Smooth muscle cell (in vitro differentiated cells): ENCODE data around the gene SNRPD3. TPM values are rescaled to one million over a fixed set of nuclear protein-coding genes. Genes with fewer than 3 reads are reported as not detected.
"Not testable (repeated sequence)": the region's sequence is repeated elsewhere in the genome, so short reads cannot be mapped to it uniquely, and the experiment has no call there.

Experiments used
- DNase-seq: peaks from one replicate; lab custom pipeline; 2025; ENCODE audit not compliant: unreplicated experiment; lab: John Stamatoyannopoulos, UW
- H2AFZ ChIP-seq: fragments of 200-600 bp; sonication (generic); 2 replicates; pipeline ENCODE4 v1.6.0; 2016; ENCODE audit warnings: antibody characterized with exemption, low read depth, mild to moderate bottlenecking
- H3F3A ChIP-seq: fragments of 200-600 bp; sonication (generic); 2 replicates; pipeline ENCODE4 v1.6.0; 2017; ENCODE audit warnings: antibody characterized with exemption, low read depth
- H3K27ac ChIP-seq: fragments of 200-600 bp; sonication (generic); 2 replicates; pipeline ENCODE4 v1.5.1; 2016; ENCODE audit warnings: low read depth, mild to moderate bottlenecking
- H3K27me3 ChIP-seq: fragments of 200-600 bp; sonication (generic); 2 replicates; pipeline ENCODE4 v1.6.1; 2016; ENCODE audit warnings: low read depth, mild to moderate bottlenecking
- H3K36me3 ChIP-seq: fragments of 200-600 bp; sonication (generic); 2 replicates; pipeline ENCODE4 v1.5.1; 2016; ENCODE audit warnings: low read depth
- H3K4me1 ChIP-seq: fragments of 200-600 bp; sonication (generic); 2 replicates; pipeline ENCODE4 v1.5.1; 2016; ENCODE audit warnings: low read depth
- H3K4me2 ChIP-seq: fragments of 200-600 bp; sonication (generic); 2 replicates; pipeline ENCODE4 v1.6.0; 2016; ENCODE audit warnings: mild to moderate bottlenecking
- H3K4me3 ChIP-seq: fragments of 200-600 bp; sonication (generic); 2 replicates; pipeline ENCODE4 v1.5.1; 2016; ENCODE audit warnings: mild to moderate bottlenecking
- H3K79me2 ChIP-seq: fragments of 200-600 bp; sonication (generic); 2 replicates; pipeline ENCODE4 v1.6.0; 2016; ENCODE audit warnings: low read depth, mild to moderate bottlenecking
- H3K9ac ChIP-seq: fragments of 200-600 bp; sonication (generic); 2 replicates; pipeline ENCODE4 v1.6.0; 2016; ENCODE audit warnings: low read depth
- H3K9me3 ChIP-seq: fragments of 200-600 bp; sonication (generic); replicated peaks from 2 replicates; pipeline ENCODE4 v1.5.1; 2016; ENCODE audit warnings: low read depth
- H4K20me1 ChIP-seq: fragments of 200-600 bp; sonication (generic); 2 replicates; pipeline ENCODE4 v1.6.0; 2016; ENCODE audit warnings: low read depth
- CTCF ChIP-seq: fragments of 200-600 bp; sonication (generic); IDR thresholded peaks from 2 replicates; pipeline ENCODE4 v1.5.1; 2017; ENCODE audit warnings: borderline replicate concordance, mild to moderate bottlenecking, antibody characterized with exemption; ENCODE audit not compliant: insufficient read depth, poor library complexity, severe bottlenecking
- WGBS: methylation state at CpG from one replicate; pipeline ENCODE4 v1.1.7; 2016; ENCODE audit warnings: low lambda C conversion rate; 5-methylcytosine and 5-hydroxymethylcytosine counted together
- polyA plus RNA-seq: library from polyadenylated mRNA; unstranded; fragments of >200 nt; fragmentation: Nextera tagmentation; extraction: Ambion mirVana; gene quantifications from 2 replicates; pipeline ENCODE4 v1.2.1, GENCODE V29; 2016
- total RNA-seq: library from RNA; depleted of rRNA; stranded (reverse); fragments of >200 nt; gene quantifications from 2 replicates; pipeline ENCODE4 v1.2.3, GENCODE V29; 2014

Gene SNRPD3
- total and polyA plus RNA-seq, 2 experiments from 2014 or later = 97.6 to 114 TPM

GRCh38 chr22:24595228-24595627, 39.4 kb downstream of the SNRPD3 start:
- no peak for DNase-seq
- WGBS = 91% methylated on average over 6 of the region's 6 CpGs
- Histone ChIP-seq H3F3A (no peaks in the 10 kb centered on the region), H3K36me3 (no peaks in the 10 kb centered on the region), H4K20me1 (no peaks in the 10 kb centered on the region), H3K4me3 (no peak overlapping the region), H3K27me3 (no peaks in the 10 kb centered on the region), H3K9me3 (no peaks in the 10 kb centered on the region), H3K9ac (no peak overlapping the region), H3K79me2 (no peaks in the 10 kb centered on the region), H3K4me2 (no peak overlapping the region), H3K27ac (no peak overlapping the region), H2AFZ (no peak overlapping the region), H3K4me1 (peaks cover 8% of the 10 kb centered on the region)
- TF ChIP-seq CTCF = no peak

- Histone ChIP-seq H3K9ac (no peak overlapping the region), H2AFZ (no peak overlapping the region), H3K4me2 (no peak overlapping the region), H3K27ac (no peak overlapping the region), H3K27me3 (no peaks in the 10 kb centered on the region), H3K79me2 (no peaks in the 10 kb centered on the region), H3K4me3 (no peak overlapping the region), H3F3A (no peaks in the 10 kb centered on the region), H3K9me3 (no peaks in the 10 kb centered on the region), H4K20me1 (no peaks in the 10 kb centered on the region), H3K36me3 (no peaks in the 10 kb centered on the region), H3K4me1 (peaks cover 8% of the 10 kb centered on the region)
- no peak for DNase-seq
- 96% methylated on average over 4 of the region's 4 CpGs for WGBS
- no peak for TF ChIP-seq CTCF
Observed at GRCh38 chr22:24595863-24596262, 40.1 kb downstream of the SNRPD3 start.

- not testable (repeated sequence) for H3K27ac ChIP-seq, H3K4me3 ChIP-seq, H3K4me2 ChIP-seq, H3K79me2 ChIP-seq, H2AFZ ChIP-seq, H3K9me3 ChIP-seq, H4K20me1 ChIP-seq, DNase-seq, H3K36me3 ChIP-seq, H3K4me1 ChIP-seq, H3F3A ChIP-seq, H3K9ac ChIP-seq, H3K27me3 ChIP-seq
- WGBS = 96% methylated on average over 9 of the region's 9 CpGs
Observed at GRCh38 chr22:24597076-24597475, 41.3 kb downstream of the SNRPD3 start.

- DNase-seq = no peak
- H3K4me3 ChIP-seq = no peak overlapping the region
- no peak overlapping the region for H3K9ac ChIP-seq
- H3K27ac ChIP-seq = no peak overlapping the region
- no peak for TF ChIP-seq CTCF
- H4K20me1 ChIP-seq = no peaks in the 10 kb centered on the region
- no peaks in the 10 kb centered on the region for H3K36me3 ChIP-seq
- H3F3A ChIP-seq = no peaks in the 10 kb centered on the region
- peaks cover 12% of the 10 kb centered on the region for H3K4me1 ChIP-seq
- 85% methylated on average over 8 of the region's 8 CpGs for WGBS
- H2AFZ ChIP-seq = no peak overlapping the region
- no peaks in the 10 kb centered on the region for H3K79me2 ChIP-seq
- no peak overlapping the region for H3K4me2 ChIP-seq
- no peaks in the 10 kb centered on the region for H3K9me3 ChIP-seq
- H3K27me3 ChIP-seq = no peaks in the 10 kb centered on the region
Observed at GRCh38 chr22:24599514-24599913, 43.7 kb downstream of the SNRPD3 start.

- not testable (repeated sequence) for H3K36me3 ChIP-seq, H2AFZ ChIP-seq, H3K9me3 ChIP-seq, H3K27me3 ChIP-seq, H3K79me2 ChIP-seq, H3F3A ChIP-seq, H3K4me2 ChIP-seq, H3K27ac ChIP-seq, H4K20me1 ChIP-seq, H3K9ac ChIP-seq, H3K4me3 ChIP-seq, DNase-seq
- 78% methylated on average over 3 of the region's 3 CpGs for WGBS
- H3K4me1 ChIP-seq = peaks cover 12% of the 10 kb centered on the region
Observed at GRCh38 chr22:24599958-24600715, 44.3 kb downstream of the SNRPD3 start.
